ENCODE measurements around the gene OBSCN.

The OBSCN gene

GRCh38 chr1:228374711-228375577, 167.1 kb downstream of the OBSCN start:
- DNase-seq = peak in 52 of 56 donors; percentile 11 to 91 (median 65)

- DNase-seq = no peak
Observed at GRCh38 chr1:228375578-228376261, 167.9 kb downstream of the OBSCN start.

- no peak for DNase-seq
Observed at GRCh38 chr1:228376262-228376628, 168.4 kb downstream of the OBSCN start.

GRCh38 chr1:228376651-228377631, 169.1 kb downstream of the OBSCN start:
- DNase-seq = no peak

- DNase-seq = no peak
Observed at GRCh38 chr1:228377664-228378089, 169.8 kb downstream of the OBSCN start.

GRCh38 chr1:228378090-228378872, 170.4 kb downstream of the OBSCN start:
- peak in 44 of 56 donors; percentile 6 to 71 (median 47) for DNase-seq

GRCh38 chr1:228378873-228379460, 171.1 kb downstream of the OBSCN start:
- DNase-seq = no peak

- DNase-seq = no peak
Observed at GRCh38 chr1:228379666-228380065, 171.8 kb downstream of the OBSCN start.

GRCh38 chr1:228381356-228381755, 173.5 kb downstream of the OBSCN start:
- no peak for DNase-seq

- no peak for DNase-seq
Observed at GRCh38 chr1:228383773-228384172, 175.9 kb downstream of the OBSCN start.

GRCh38 chr1:228385232-228385631, 177.4 kb downstream of the OBSCN start:
- DNase-seq = no peak

- DNase-seq = no peak
Observed at GRCh38 chr1:228387321-228387720, 179.5 kb downstream of the OBSCN start.

GRCh38 chr1:228390649-228391048, 182.8 kb downstream of the OBSCN start:
- DNase-seq = no peak

- no peak for DNase-seq
Observed at GRCh38 chr1:228391411-228392020, 183.7 kb downstream of the OBSCN start.

GRCh38 chr1:228392111-228392936, 184.5 kb downstream of the OBSCN start:
- no peak for DNase-seq

GRCh38 chr1:228393268-228393701, 185.4 kb downstream of the OBSCN start:
- peak in 8 of 56 donors; percentile 14 to 45 (median 24) for DNase-seq

- DNase-seq = no peak
Observed at GRCh38 chr1:228393811-228394570, 186.1 kb downstream of the OBSCN start.

Measured in amygdala (tissue), 56 donors.